ENCODE results near the gene HIVEP3.

- TF ChIP-seq CTCF (IDR thresholded peaks at IDR 0.05) (no peak), POLR2A (IDR thresholded peaks at IDR 0.05) (no peak)
These were observed 392.7 kb downstream of the HIVEP3 start for GRCh38 chr1:41525891-41526587.

Data from lower leg skin (tissue), 3 donors.